Peyer's patch (tissue), 4 donors: ENCODE data around the gene FNDC11.

Experiments
- CTCF ChIP-seq, 6 experiments: fragments of 450-650 bp in 4 of 6; fragments of 200-600 bp in 2 of 6; sonication (generic) in 1 of 6; IDR thresholded peaks; one replicate each; pipeline ENCODE4 v1.5.1; 2017 to 2019; ENCODE audit warnings: antibody characterized with exemption in 6 of 6, mild to moderate bottlenecking in 3 of 6, moderate library complexity in 1 of 6
- POLR2A ChIP-seq, 2 donors: fragments of 450-650 bp; IDR thresholded peaks; one replicate each; pipeline ENCODE4 v1.5.1; 2017; ENCODE audit warnings: antibody characterized with exemption in 2 of 2, mild to moderate bottlenecking in 2 of 2, moderate library complexity in 2 of 2

DNA sequence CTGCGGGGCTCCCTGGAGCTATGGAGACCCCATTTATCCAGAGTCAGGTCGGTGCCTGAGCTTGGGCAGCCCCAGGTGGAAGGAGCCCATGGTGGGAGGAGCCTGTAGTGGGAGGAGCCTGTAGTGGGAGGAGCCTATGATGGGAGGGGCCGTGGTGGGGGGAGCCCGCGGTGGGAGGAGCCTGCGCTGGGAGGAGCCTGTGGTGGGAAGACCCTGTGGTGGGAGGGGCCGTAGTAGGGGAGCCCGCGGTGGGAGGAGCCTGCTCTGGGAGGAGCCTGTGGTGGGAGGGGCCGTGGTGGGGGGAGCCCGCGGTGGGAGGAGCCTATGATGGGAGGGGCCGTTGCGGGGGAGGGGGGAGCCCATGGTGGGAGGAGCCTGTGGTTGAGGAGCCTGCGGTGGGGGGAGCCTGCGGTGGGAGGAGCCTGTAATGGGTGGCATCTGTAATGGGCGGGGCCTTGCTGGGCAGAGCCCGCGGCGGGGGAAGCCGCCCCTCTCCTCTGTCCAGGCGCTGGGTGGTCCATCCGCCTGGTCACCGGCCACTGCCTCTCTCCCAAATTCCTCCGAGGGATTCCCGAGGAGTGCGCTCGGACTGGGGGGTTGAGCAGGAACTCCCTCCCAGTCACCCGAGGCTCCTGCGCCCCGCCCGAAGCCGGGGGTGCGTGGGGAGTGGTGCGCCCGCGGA, 567 bp upstream of the FNDC11 start:
- TF ChIP-seq POLR2A (IDR thresholded peaks at IDR 0.05): no peak
- no peak for TF ChIP-seq CTCF (IDR thresholded peaks at IDR 0.05)
